ENCODE results near the gene IGSF5. TPM values are rescaled to one million over a fixed set of nuclear protein-coding genes. Genes with fewer than 3 reads are reported as not detected.

IGSF5 gene
- total RNA-seq, 2 donors from 2014 or later: 2.6 to 3.6 TPM

DNA sequence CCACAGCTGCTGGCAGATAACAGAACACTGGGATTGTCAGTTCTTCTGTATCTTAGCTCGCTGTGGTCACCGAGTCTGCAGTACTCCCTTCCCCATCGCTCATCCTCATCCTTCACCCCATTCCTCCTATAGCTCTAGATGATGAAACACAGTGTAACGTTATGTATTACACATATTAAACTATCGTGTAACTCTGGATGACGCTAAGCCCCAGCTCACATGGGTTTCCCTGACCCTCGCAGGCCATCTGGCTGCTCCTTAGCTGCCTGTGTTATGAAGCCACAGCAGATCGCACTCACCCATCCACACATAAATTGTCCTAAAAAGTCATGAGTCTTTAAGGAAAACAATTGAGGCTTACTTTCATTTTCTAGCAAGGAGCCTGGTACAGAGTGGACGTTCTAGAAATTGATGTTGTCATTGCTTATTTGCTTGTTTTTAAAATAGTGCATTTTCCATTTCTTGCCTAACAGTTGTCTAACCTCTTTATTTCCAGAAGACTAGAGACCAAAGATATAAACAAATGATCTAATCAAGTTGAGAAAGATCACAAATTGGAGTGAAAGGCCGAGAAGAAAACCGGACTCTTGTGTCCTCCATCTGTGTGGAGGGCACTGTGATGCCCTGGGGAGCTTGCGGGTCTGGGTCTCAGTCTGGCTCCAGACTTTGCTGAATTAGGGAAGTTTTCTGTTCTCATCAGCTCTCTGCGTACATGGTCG, 97.9 kb downstream of the IGSF5 start:
- intact Hi-C loops (cut with DNase I): no loop called here
- no peaks in the 10 kb centered on the region for H3K27me3 ChIP-seq
- TF ChIP-seq, protein P1, sequence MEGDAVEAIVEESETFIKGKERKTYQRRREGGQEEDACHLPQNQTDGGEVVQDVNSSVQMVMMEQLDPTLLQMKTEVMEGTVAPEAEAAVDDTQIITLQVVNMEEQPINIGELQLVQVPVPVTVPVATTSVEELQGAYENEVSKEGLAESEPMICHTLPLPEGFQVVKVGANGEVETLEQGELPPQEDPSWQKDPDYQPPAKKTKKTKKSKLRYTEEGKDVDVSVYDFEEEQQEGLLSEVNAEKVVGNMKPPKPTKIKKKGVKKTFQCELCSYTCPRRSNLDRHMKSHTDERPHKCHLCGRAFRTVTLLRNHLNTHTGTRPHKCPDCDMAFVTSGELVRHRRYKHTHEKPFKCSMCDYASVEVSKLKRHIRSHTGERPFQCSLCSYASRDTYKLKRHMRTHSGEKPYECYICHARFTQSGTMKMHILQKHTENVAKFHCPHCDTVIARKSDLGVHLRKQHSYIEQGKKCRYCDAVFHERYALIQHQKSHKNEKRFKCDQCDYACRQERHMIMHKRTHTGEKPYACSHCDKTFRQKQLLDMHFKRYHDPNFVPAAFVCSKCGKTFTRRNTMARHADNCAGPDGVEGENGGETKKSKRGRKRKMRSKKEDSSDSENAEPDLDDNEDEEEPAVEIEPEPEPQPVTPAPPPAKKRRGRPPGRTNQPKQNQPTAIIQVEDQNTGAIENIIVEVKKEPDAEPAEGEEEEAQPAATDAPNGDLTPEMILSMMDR (IDR thresholded peaks at IDR 0.05): no peak
- no peak for TF ChIP-seq POLR2A (IDR thresholded peaks at IDR 0.05)
- H3K4me1 ChIP-seq: no peaks in the 10 kb centered on the region
- no peaks in the 10 kb centered on the region for H3K36me3 ChIP-seq (replicated peaks in 1 of 2; ENCODE audit: insufficient read depth in 1 of 2, low read depth in 2 of 2)
- H3K27ac ChIP-seq: no peak overlapping the region
- H3K9me3 ChIP-seq: no peaks in the 10 kb centered on the region
- DNase-seq: no peak
- no peak overlapping the region for H3K4me3 ChIP-seq
- 61 to 66% methylated on average over 14 of the region's 14 CpGs for WGBS, 2 donors
- ATAC-seq: no peak

DNA sequence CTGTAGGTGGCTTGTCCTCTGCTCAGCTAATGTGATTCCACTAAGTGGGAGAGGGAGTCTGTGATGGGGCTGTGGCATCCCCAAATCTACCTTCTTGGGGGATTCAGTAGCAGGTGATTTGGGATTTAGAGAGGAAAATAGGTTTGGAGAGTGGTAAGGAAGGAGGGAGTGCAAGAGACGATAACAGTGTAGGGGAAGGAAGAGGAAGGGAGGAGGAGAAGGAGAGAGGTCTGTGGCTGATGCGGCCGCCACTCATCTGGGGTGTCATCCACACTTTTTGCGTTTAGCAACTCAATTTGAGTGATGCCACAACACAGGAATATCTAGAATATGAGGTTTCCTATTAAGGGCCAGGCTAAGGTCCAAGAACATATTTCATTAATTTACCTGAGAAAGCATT, 98.5 kb downstream of the IGSF5 start:
- no peaks in the 10 kb centered on the region for H3K4me1 ChIP-seq
- H3K36me3 ChIP-seq (replicated peaks in 1 of 2; ENCODE audit: insufficient read depth in 1 of 2, low read depth in 2 of 2): no peaks in the 10 kb centered on the region
- intact Hi-C loops (cut with DNase I): no loop called here
- H3K27me3 ChIP-seq: no peaks in the 10 kb centered on the region
- H3K27ac ChIP-seq: no peak overlapping the region
- TF ChIP-seq, protein P1 (IDR thresholded peaks at IDR 0.05): no peak
- no peak for TF ChIP-seq POLR2A (IDR thresholded peaks at IDR 0.05)
- no peak for ATAC-seq
- 58 to 78% methylated on average over 4 of the region's 4 CpGs for WGBS, 2 donors
- no peaks in the 10 kb centered on the region for H3K9me3 ChIP-seq
- no peak for DNase-seq
- no peak overlapping the region for H3K4me3 ChIP-seq

DNA sequence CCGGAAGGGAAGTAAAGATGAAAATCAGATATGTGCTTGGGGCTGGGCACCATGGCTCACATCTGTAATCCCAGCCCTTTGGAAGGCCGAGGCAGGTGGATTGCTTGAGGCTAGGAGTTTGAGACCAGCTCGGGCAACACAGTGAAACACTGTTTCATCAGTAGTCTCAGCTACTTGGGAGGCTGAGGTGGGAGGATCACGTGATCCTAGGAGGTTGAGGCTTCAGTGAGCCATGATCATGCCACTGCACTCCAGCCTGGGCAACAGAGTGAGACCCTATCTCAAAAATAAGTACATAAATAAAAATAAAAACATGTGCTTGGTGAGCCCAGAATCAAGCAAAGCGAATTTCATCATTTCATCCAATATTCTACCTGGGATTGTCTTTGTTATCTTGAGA, 98.9 kb downstream of the IGSF5 start:
- DNase-seq (no peak), ATAC-seq (no peak)
- no peaks in the 10 kb centered on the region for H3K4me1 ChIP-seq
- H3K27ac ChIP-seq: no peak overlapping the region
- H3K36me3 ChIP-seq (replicated peaks in 1 of 2; ENCODE audit: insufficient read depth in 1 of 2, low read depth in 2 of 2): no peaks in the 10 kb centered on the region
- H3K4me3 ChIP-seq: no peak overlapping the region
- intact Hi-C loops (cut with DNase I): no loop called here
- 67 to 77% methylated on average over 5 of the region's 5 CpGs for WGBS, 2 donors
- TF ChIP-seq, protein P1 (IDR thresholded peaks at IDR 0.05): no peak
- no peak for TF ChIP-seq POLR2A (IDR thresholded peaks at IDR 0.05)
- no peaks in the 10 kb centered on the region for H3K9me3 ChIP-seq
- no peaks in the 10 kb centered on the region for H3K27me3 ChIP-seq

DNA sequence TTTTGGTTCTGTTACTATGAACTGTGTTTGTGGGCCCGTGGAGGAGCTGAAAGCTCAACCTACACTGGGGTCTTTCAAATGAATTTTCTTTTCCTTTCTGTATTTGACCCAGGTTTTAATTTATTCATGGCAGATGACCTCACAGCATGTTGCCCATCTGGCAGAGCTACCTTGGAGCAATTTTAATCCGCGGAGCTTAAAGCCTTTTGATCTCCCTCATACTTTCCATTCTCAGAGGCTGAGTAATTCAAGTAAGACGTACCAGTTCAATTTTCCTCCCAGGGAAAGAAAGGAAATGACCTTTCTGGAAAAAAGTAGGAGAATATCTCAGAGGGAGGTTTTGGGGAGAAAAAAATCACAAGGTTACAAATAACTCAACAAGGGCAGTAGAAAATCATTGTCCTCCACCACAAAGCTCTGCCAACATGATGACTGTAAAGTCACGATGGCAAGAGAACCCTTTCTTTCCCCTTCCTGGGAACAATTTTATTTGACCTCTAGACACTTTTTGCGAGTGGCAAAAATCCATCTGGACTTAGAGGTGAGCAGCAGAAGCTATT, 100.7 kb downstream of the IGSF5 start:
- Histone ChIP-seq H3K27ac (no peak overlapping the region), H3K4me3 (no peak overlapping the region), H3K27me3 (no peaks in the 10 kb centered on the region), H3K4me1 (no peaks in the 10 kb centered on the region), H3K9me3 (no peaks in the 10 kb centered on the region), H3K36me3 (replicated peaks in 1 of 2; ENCODE audit: insufficient read depth in 1 of 2, low read depth in 2 of 2) (no peaks in the 10 kb centered on the region)
- intact Hi-C loops (cut with DNase I): no loop called here
- 62 to 70% methylated on average over 6 of the region's 6 CpGs for WGBS, 2 donors
- no peak for ATAC-seq
- TF ChIP-seq, protein P1 (IDR thresholded peaks at IDR 0.05): no peak
- no peak for TF ChIP-seq POLR2A (IDR thresholded peaks at IDR 0.05)
- DNase-seq: no peak

DNA sequence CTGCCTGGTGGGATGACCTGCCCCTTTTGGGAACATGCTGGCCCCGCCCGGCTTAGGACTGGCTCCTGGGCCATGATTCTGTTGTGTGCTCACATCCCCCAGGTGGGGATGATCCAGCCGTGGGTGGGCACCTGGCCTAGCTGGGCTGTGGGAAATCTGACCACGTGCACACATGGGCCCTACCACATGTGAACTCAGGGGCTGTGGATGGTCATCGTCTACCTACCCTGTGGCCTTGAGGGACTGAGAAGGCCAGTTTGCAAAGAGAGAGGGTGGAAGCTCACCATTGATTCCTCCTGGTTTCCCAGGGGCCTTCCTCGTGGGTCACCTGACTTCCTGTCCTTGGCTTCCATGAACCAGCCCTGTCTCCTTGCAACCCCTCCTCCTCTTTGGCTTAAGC, 102.9 kb downstream of the IGSF5 start:
- Histone ChIP-seq H3K27me3 (no peaks in the 10 kb centered on the region), H3K4me3 (no peak overlapping the region), H3K36me3 (replicated peaks in 1 of 2; ENCODE audit: insufficient read depth in 1 of 2, low read depth in 2 of 2) (no peaks in the 10 kb centered on the region), H3K9me3 (no peaks in the 10 kb centered on the region), H3K27ac (no peak overlapping the region), H3K4me1 (peaks cover 15% of the 10 kb centered on the region)
- intact Hi-C loops (cut with DNase I): no loop called here
- TF ChIP-seq, protein P1 (IDR thresholded peaks at IDR 0.05): no peak
- no peak for TF ChIP-seq POLR2A (IDR thresholded peaks at IDR 0.05)
- WGBS, 2 donors: 50 to 67% methylated on average over 6 of the region's 6 CpGs
- DNase-seq (no peak), ATAC-seq (no peak)
